Measurements from ENCODE around the gene TRABD2B. TPM values are rescaled to one million over a fixed set of nuclear protein-coding genes. Genes with fewer than 3 reads are reported as not detected.
"Not testable (repeated sequence)": the region's sequence is repeated elsewhere in the genome, so short reads cannot be mapped to it uniquely, and the experiment has no call there.

Gene TRABD2B
- total and polyA plus RNA-seq, 12 donors, result 0.33 to 3.3 (median 0.83) TPM

DNA sequence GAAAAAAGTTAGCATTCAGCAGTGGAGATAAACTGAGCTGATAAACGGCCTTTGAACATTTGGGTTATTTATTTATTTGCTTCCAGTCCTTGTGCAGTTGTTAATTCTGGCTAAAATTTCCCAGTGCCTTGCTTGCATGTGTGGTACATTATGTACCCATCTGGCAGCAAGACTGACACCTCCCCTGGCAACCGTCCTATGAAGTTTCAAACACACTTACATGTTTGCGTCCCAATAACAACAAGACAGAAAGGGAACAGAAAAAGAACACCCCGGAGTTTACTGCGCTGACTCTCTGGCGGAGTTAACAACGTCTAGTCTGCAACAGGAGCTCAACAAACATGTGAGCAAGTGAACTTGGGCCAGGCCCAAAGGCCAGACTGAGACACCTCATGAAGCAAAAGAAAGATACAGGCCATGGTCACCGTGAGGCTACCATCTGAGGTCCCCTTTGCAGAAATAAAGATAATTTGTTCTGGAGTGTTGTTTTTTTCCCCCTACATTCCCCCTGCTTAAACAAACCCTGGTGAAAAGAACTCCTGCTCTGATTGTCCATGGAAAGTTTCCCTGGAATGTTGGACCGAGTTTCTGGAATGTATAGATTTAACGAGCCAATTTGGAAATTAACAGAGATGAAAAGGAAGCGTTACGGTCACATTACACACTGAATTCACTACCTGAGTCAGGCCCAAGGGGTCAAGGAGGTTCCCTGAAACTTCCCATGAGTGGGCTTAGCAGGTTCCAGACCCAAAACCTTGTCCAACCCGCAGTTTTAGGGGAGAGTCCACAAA lies 33.4 kb downstream of the TRABD2B start:
- DNase-seq, result peak in 6 of 7 donors; percentile 23 to 81 (median 46)
- Histone ChIP-seq H3K36me3 (replicated peaks in 1 of 2) (no peaks in the 10 kb centered on the region), H3K4me3 (no peak overlapping the region), H3K9me3 (replicated peaks in 1 of 3) (no peaks in the 10 kb centered on the region), H3K4me1 (replicated peaks in 1 of 2) (peaks cover 0 to 15% of the 10 kb centered on the region in 2 donors), H3K27me3 (no peaks in the 10 kb centered on the region), H3K27ac (peak overlapping the region in 2 of 5 donors; percentile 29 to 54)
- intact Hi-C loops (cut with DNase I), result no loop called here
- TF ChIP-seq POLR2A (IDR thresholded peaks at IDR 0.05), result no peak
- TF ChIP-seq, protein P1, sequence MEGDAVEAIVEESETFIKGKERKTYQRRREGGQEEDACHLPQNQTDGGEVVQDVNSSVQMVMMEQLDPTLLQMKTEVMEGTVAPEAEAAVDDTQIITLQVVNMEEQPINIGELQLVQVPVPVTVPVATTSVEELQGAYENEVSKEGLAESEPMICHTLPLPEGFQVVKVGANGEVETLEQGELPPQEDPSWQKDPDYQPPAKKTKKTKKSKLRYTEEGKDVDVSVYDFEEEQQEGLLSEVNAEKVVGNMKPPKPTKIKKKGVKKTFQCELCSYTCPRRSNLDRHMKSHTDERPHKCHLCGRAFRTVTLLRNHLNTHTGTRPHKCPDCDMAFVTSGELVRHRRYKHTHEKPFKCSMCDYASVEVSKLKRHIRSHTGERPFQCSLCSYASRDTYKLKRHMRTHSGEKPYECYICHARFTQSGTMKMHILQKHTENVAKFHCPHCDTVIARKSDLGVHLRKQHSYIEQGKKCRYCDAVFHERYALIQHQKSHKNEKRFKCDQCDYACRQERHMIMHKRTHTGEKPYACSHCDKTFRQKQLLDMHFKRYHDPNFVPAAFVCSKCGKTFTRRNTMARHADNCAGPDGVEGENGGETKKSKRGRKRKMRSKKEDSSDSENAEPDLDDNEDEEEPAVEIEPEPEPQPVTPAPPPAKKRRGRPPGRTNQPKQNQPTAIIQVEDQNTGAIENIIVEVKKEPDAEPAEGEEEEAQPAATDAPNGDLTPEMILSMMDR (IDR thresholded peaks at IDR 0.05), result no peak
- 60 to 74% (median 63%) methylated on average over 13 of the region's 13 CpGs for WGBS, 4 donors

DNA sequence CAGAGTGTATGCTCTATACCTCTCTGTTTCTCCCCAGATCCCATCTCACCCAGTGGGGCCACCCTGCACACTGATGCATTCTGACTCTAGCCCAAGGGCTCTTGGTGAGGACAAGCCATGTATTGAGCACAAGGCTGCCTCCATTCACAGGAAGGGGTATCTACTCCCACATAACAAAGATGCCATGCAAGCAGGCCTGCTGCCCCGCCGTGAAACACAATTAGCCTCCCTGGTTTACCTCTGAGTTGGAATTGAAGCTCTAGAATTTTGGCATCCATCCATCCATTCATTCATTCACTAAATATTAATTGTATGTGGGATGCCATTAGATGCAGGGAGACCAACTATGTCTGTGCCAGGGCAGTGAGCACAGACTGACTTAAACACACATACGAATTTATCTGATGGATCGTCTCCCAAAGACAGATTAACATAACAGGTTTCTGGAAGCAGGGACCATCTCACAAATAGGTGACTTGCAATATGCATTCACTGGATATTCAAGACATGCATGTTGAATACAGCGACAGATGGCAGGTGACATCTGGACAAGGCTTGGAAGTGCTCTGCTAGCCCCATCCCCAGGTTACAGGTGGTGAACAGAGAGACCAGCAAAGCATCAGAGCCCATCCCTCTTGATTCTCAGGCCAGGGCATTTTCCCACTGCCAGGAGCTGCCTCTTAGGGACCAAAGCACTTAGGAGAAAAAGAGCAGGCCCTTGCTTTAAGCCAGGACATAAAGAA lies 34.3 kb downstream of the TRABD2B start:
- Histone ChIP-seq H3K27ac (peak overlapping the region in 1 of 5 donors; percentile 54), H3K36me3 (replicated peaks in 1 of 2) (no peaks in the 10 kb centered on the region), H3K9me3 (replicated peaks in 1 of 3) (no peaks in the 10 kb centered on the region), H3K27me3 (no peaks in the 10 kb centered on the region), H3K4me3 (no peak overlapping the region), H3K4me1 (replicated peaks in 1 of 2) (peaks cover 0 to 15% of the 10 kb centered on the region in 2 donors)
- WGBS, 4 donors, result 87 to 94% (median 88%) methylated on average over 4 to 5 of the region's 5 CpGs
- TF ChIP-seq, protein P1 (IDR thresholded peaks at IDR 0.05), result no peak
- TF ChIP-seq POLR2A (IDR thresholded peaks at IDR 0.05), result no peak
- DNase-seq, result peak in 1 of 7 donors; percentile 47
- intact Hi-C loops (cut with DNase I), result no loop called here

DNA sequence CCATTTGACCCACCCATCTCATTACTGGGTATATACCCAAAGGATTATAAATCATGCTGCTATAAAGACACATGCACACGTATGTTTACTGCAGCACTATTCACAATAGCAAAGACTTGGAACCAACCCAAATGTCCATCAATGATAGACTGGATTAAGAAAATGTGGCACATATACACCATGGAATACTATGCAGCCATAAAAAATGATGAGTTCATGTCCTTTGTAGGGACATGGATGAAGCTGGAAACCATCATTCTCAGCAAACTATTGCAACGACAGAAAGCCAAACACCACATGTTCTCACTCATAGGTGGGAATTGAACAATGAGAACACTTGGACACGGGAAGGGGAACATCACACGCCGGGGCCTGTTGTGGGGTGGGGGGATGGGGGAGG lies 35.4 kb downstream of the TRABD2B start:
- intact Hi-C loops (cut with DNase I); H3K27me3 ChIP-seq; H3K27ac ChIP-seq; DNase-seq; H3K4me3 ChIP-seq; H3K9me3 ChIP-seq (replicated peaks in 1 of 3); H3K36me3 ChIP-seq (replicated peaks in 1 of 2): not testable (repeated sequence)
- peaks cover 0 to 15% of the 10 kb centered on the region in 2 donors for H3K4me1 ChIP-seq (replicated peaks in 1 of 2)
- 86 to 95% (median 93%) methylated on average over 4 to 5 of the region's 5 CpGs for WGBS, 4 donors

DNA sequence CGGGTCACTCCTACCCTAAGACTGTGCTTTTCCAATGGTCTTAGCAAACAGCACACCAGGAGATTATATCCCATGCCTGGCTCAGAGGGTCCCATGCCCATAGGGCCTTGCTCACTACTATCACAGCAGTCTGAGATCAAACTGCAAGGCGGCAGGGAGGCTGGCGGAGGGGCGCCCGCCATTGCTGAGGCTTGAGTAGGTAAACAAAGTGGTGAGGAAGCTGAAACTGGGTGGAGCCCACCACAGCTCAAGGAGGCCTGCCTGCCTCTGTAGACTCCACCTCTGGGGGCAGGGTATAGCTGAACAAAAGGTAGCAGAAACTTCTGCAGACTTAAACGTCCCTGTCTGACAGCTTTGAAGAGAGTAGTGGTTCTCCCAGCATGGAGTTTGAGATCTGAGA lies 40.7 kb downstream of the TRABD2B start:
- H3K27ac ChIP-seq; H3K4me1 ChIP-seq (replicated peaks in 1 of 2); H3K36me3 ChIP-seq (replicated peaks in 1 of 2); H3K27me3 ChIP-seq; intact Hi-C loops (cut with DNase I); DNase-seq; H3K9me3 ChIP-seq (replicated peaks in 1 of 3); H3K4me3 ChIP-seq: not testable (repeated sequence)
- 88 to 97% (median 93%) methylated on average over 4 to 6 of the region's 6 CpGs for WGBS, 4 donors

DNA sequence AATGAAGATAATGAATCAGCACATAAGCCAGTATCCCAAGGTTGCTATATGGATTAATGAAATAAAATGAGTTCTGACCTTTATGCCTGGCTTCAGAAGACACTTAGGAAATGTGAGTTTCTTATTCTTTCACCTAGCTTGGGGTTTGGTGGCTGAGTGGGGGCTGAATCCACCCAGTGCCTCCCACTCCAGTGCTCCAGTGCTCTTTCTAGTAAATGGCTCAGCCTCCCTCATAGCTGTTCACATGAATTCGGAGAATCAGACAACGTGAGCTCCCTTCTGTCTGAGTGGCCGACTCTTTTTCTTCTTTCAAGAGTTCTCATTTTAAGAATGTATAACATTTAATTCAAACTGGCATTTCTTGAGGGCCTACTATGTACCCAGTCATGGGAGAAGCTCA lies 43.5 kb downstream of the TRABD2B start:
- WGBS, 4 donors, result 90 to 96% (median 95%) methylated on average over 3 of the region's 3 CpGs
- H3K4me1 ChIP-seq (replicated peaks in 1 of 2), result no peaks in the 10 kb centered on the region
- no peak for DNase-seq

More for the DNA sequence above, 43.5 kb downstream of the TRABD2B start:
- TF ChIP-seq, protein P1 (IDR thresholded peaks at IDR 0.05), result no peak
- TF ChIP-seq POLR2A (IDR thresholded peaks at IDR 0.05), result no peak
- H3K9me3 ChIP-seq (replicated peaks in 1 of 3), result no peaks in the 10 kb centered on the region
- H3K4me3 ChIP-seq, result no peak overlapping the region
- no peaks in the 10 kb centered on the region for H3K27me3 ChIP-seq
- intact Hi-C loops (cut with DNase I), result no loop called here
- H3K36me3 ChIP-seq (replicated peaks in 1 of 2), result no peaks in the 10 kb centered on the region
- no peak overlapping the region for H3K27ac ChIP-seq
